Hematopoietic multipotent progenitor cell (in vitro differentiated cells): ENCODE data around the gene NAA15. TPM values are rescaled to one million over a fixed set of nuclear protein-coding genes. Genes with fewer than 3 reads are reported as not detected.
"Not testable (repeated sequence)": the region's sequence is repeated elsewhere in the genome, so short reads cannot be mapped to it uniquely, and the experiment has no call there.

ENCODE experiments used
- DNase-seq, 3 donors: peaks; one replicate each; pipeline ENCODE4 v3.0.0-alpha.2; 2011 to 2015; ENCODE audit warnings: low read depth in 2 of 3, low spot score in 2 of 3
- total RNA-seq: library from RNA; depleted of rRNA; stranded (reverse); fragments of >200 nt; gene quantifications from one replicate; pipeline ENCODE4 v1.2.3, GENCODE V29; 2012

The NAA15 gene
- total RNA-seq, 1 donor: 13.5 TPM

DNA sequence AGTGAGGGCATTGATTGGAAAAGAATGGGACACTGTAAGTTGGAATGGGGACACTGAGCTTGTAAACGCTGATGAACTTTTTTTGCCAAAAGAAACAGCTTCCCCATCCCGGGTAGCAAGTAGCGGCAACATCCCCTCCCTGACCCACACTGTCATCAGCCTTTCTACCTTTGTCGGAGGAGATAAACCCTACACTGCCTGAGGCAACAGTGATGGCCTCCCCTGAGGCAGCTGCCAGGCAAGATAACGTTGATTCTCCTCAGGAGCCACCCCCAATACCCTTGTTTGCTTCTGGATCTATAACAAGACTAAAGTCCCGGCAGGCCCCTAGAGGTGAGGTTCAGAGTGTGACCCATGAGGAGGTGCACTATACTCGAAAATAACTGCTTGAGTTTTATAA is 142.4 kb downstream of the NAA15 start:
- DNase-seq: no peak

DNA sequence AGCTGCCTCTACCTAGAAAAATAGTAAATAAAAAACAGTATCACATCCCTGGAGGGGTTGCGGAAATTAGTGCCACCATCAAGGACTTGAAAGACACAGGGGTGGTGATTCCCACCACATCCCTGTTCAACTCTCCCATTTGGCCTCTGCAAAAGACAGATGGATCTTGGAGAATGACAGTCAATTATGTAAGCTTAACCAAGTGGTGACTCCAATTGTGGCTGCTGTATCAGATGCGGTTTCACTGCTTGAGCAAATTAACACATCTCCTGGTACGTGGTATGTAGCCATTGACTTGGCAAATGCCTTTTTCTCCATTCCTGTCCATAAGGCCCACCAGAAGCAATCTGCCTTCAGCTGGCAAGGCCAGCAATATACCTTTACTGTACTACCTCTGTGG is 143.6 kb downstream of the NAA15 start:
- not testable (repeated sequence) for DNase-seq

DNA sequence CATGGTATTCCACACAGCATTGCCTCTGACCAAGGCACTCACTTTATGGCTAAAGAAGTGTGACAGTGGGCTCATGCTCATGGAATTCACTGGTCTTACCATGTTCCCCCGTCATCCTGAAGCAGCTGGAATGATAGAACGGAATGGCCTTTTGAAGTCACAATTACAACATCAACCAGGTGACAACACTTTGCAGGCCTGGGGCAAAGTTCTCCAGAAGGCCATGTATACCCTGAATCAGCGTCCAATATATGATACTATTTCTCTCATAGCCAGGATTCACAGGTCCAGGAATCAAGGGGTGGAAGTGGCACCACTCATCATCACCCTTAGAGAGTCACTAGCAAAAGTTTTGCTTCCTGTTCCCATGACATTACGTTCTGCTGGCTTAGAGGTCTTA is 145.8 kb downstream of the NAA15 start:
- DNase-seq: not testable (repeated sequence)

DNA sequence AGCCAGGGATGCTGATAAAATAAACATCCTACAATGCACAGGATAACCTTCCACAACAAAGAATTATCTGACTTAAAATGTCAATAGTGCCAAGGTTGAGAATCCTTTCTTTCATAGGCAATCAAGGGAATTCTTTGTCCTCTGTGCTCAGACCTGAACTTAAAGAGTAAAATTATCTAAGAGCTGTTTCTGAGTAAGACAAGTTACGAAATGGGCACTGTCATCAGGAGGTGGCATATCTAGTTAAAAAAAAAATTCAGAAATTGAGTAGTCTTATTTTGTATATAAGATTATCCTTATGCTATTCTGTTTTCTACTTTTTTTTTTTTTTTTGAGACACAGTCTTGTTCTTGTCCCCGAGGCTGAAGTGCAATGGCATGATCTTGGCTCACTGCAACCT is 149.3 kb downstream of the NAA15 start:
- no peak for DNase-seq

DNA sequence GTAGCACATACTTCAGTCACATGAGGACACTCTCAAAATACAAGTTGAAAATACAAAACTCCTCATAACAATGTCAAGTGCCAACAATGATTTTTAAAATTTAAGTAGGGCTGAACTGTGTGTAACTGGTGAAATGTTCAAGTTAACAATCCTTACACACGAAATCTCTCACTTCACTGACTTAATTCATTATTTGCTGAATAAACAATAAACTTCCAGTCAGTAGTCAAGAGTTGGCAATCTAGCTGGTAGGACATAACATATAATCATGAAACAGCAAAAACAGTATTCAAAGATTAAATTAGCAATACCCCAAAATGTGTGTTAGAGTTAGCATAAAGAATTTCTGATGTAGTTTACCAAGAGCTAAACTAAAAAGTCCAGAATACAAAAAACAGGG is 150.7 kb downstream of the NAA15 start:
- no peak for DNase-seq

DNA sequence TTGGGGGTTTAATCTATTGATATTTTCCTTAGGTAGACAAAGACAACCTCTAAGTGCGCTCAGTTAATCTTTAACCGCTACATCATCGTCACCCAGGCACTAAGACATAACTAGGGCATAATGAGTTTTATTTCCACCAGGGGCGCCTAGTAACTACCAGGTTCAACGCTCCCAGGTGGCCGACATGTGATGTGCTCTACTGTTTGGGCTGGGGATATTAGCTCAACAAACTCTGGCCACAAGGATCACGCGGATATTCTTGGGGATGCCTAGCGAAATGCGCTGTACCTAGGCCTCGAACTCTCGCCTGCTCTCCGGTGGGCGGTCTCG is 151.7 kb downstream of the NAA15 start:
- peak; percentile 56 to 94 (median 83) for DNase-seq

DNA sequence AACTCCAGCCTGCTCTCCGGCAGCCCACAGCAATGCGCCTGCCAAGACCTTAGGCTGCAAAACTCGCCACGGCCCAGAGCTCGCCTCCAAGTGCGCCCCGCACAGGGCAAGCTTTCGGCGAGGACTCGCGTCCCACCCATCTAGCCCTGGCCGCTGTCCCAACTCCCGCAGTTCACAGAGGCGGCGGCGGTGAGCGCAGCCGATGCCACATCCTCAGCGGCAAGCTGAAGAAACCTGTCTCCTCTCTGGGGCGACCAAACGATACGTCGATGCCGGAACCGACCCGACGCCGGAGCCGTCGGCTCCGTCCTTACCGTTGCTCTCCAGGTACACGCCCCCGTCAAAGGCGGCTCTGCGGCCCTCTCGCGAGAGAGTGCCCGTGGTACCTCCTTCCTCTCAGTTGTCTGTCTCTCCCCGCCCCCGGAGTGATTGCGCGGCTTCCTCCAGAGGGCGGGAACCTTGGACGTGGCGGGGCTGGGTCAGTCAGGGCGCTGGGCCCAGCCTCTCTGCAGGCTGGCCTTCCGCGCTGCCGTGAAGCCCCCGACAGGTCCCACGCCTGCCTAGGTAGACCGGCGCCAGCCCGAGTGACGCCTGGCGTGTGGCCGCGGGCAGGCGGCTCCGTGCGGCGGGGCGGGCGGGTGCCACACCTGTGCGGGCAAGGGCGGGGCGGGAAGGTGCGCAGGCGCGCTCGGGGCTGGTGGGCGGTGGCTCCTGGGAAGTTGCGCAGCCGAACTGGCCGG is 152.2 kb downstream of the NAA15 start:
- peak; percentile 98 to 99 (median 98) for DNase-seq

DNA sequence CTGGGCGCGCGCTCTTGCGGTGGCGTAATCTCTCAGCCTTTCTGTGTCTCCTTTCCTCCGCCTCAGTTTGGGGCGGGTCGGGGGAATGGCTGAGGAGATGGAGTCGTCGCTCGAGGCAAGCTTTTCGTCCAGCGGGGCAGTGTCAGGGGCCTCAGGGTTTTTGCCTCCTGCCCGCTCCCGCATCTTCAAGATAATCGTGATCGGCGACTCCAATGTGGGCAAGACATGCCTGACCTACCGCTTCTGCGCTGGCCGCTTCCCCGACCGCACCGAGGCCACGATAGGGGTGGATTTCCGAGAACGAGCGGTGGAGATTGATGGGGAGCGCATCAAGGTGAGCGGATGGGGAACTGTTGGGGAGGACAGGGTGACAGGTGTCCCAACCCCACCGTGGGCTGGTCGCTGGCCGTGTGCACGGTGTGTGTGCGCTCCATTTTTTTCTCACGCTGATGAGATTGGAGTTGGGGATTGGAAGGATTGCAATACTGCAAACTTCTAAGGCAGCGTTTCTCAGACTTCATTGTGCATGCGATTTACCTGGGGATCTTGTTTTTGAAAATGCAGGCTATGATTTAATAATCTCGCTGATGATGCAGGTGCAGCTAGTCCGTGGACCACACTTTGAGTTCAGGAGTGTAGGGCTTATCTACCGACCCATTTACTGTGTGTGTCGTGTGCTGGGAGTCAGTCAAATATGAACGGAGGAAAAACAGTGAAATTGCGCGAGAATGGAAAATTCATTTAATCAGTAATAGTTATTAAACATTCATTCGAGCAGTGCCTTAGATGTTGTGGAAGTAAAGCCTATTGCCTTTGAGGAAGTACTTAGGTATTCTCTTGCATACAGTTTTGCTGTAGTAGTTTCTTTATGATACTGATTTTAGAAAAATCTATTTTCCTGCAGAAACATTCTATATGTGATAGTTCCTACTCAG is 153.1 kb downstream of the NAA15 start, which contains the start of gene RAB33B:
Gene RAB33B, plus strand, starts transcription at position 11 of the 935 bp plus-strand sequence. Its CDS starts 75 bp downstream, at position 86.
- DNase-seq: peak in 2 of 3 donors; percentile 1 to 95

DNA sequence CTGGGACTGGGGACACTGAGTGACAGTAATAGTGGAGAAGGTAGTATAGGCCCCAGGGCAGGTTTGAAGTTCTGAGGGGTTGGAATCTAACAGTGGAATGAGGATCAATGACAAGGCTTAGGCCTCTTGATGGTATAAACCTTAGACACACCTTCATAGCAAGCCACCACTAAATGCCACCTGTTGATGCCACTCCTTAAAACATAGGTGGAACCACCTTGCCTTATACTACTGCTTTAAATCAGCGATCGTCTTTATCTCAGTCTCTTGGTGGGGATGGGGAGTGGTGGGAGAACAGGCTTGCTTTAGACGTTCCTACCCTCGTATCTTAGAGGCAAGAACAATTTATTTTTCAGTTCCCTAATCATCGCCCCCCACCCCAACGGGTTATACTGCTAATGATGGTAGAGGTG is 153.8 kb downstream of the NAA15 start:
- DNase-seq: no peak

DNA sequence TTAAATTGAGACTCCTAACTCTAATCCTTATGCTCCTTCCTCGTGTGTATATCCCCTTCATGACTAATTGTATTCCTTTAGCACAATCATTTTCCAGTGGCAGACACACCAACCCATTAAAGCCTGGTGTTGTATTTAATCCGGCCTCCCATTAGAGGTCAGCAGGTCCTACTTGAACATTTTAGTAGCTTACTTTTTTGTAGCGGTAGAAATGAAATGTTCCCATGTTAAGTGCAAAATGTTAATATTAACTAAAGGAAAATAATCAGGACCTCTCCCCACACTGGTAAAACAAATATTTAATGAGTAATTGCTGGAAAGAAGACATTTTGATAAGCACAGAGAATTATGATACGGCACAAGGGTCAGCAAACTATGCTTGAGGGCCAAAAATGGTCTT is 156.0 kb downstream of the NAA15 start:
- DNase-seq: no peak

DNA sequence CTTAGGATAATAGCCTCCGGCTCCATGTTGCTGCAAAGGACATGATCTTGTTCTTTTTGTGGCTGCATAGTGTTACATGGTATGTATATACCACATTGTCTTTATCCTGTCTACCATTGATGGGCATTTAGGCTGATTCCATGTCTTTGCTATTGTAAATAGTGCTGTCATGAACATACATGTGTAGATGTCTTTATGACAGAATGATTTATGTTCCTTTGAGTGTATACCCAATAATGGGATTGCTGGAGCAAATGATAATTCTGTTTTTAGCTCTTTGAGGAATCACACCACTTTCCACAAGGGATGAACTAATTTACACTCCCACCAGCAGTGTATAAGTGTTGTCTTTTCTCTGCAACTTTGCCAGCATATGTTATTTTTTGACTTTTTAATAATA is 157.2 kb downstream of the NAA15 start:
- DNase-seq: no peak

DNA sequence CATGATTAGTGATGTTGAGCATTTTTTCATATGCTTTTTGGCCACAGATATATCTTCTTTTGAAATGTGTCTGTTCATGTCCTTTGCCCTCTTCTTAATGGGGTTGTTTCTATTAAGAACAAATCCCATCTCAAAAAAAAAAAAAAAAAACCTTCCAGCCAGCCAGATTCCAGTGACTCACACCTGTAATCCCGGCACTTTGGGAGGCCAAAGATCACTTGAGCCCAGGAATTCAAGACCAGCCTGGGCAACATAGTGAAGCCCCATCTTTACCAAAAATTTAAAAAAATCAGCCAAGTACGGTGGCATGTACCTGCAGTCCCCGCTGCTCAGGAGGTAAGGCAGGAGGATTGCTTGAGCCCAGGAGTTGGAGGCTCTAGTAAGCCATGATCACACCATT is 157.7 kb downstream of the NAA15 start:
- DNase-seq: no peak

DNA sequence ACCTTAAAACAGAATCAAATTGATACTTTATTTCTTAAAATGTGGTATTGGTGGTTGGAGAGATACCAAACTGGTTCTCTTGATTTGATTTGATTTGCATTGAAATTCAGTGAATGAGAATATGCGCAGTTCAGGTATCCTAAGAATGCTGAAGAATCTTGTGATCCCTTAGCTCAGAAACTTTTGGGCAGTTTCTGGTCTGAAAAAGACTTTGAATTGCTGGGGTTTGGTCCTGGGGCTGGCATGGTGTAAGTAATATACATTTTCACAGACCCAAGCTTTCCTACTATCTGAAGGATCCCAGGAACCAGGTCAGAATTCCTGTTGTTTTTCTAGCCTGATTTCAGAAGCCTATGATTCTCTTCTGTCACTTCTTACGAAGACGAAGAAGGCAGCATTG is 159.3 kb downstream of the NAA15 start:
- DNase-seq: no peak

DNA sequence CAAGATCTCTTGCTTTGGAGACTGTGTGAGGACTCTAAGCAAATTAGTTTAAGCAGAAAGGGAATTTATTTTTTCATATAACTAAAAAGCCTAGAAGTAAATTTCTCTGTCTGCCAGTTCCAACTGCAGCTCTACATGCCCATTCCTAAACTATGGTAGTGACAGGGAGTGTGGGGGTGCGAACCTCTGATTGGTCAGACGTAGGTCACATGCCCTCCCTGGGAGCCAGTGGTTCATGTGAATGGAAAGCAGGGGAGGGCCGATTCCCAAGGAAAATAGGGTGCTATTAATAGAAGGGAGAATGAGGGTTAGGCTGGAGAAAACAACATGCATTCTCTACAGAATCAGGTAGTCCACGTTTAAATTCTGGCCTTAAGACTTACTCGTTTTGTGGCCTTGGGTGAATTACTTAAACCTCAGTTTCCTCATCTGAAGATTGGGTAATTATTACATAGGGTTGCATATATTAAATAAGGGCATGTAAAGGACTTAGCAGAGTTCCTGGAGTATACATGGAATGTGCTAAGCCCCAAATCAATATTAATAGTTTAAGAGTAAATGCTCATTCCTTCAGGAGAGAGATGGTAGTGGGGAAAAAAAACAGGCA is 159.8 kb downstream of the NAA15 start:
- DNase-seq: no peak

DNA sequence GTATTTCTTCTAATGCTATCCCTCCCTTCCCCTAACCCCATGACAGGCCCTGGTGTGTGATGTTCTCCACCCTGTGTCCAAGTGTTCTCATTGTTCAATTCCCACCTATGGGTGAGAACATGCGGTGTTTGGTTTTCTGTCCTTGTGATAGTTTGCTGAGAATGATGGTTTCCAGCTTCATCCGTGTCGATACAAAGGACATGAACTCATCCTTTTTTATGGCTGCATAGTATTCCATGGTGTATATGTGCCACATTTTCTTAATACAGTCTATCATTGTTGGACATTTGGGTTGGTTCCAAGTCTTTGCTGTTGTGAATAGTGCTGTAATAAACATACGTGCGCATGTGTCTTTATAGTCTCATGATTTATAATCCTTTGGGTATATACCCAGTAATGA is 163.2 kb downstream of the NAA15 start:
- DNase-seq: not testable (repeated sequence)

DNA sequence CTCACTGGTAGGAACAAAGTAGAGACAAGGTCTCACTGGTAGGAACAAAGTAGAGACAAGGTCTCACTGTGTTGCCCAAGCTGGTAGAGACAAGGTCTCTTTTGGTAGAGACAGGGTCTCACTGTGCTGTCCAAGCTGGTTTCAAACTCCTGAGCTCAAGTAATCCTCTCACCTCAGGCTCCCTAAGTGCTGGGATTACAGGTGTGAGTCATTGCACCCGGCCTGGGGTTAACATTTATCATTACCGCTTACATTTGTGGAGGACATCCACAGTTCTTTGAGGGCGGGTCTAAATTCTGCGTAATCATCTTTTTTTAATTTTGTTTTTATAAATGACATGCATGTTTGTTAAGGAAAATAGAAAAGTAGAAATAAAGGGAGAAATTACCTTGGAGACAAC is 164.6 kb downstream of the NAA15 start:
- no peak for DNase-seq

DNA sequence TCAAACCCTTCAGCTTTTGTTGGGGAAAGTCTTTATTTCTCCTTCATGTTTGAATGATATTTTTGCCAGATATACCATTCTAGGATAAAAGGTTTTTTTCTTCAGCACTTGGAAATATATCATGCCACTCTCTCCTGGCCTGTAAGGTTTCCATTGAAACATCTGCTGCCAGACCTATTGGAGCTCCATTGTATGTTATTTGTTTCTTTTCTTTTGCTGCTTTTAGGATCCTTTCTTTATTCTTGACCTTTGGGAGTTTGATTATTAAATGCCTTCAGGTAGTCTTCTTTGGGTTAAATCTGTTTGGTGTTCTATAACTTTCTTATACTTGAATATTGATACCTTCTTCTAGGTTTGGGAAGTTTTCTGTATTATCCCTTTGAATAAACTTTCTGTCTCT is 167.5 kb downstream of the NAA15 start:
- not testable (repeated sequence) for DNase-seq

DNA sequence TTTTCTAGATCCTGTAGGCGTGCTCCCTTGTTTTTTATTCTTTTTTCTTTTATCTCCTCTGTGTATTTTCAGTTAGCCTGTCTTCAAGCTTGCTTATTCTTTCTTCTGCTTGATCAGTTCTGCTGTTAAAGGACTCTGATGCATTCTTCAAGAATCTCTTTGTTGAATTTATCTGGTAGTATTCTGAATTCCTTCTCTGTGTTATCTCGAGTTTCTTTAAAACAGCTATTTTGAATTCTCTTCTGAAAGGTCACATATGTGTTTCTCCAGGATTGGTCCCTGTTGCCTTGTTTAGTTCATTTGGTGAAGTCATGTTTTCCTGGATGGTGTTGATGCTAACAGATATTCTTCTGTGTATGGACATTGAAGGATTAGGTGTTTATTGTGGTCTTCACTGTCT is 167.9 kb downstream of the NAA15 start:
- no peak for DNase-seq
